Body of pancreas (tissue), 4 donors: ENCODE data around the gene ZDHHC18.

ENCODE experiments used
- CTCF ChIP-seq, 7 experiments: fragments of 450-650 bp in 4 of 7; fragments of 200-600 bp in 3 of 7; sonication (generic) in 3 of 7; IDR thresholded peaks; one replicate each; pipeline ENCODE4 v1.5.1; 2016 to 2019; ENCODE audit warnings: antibody characterized with exemption in 7 of 7
- POLR2A ChIP-seq, 3 donors: fragments of 450-650 bp; IDR thresholded peaks; one replicate each; pipeline ENCODE4 v1.6.1; 2016; ENCODE audit warnings: antibody characterized with exemption in 3 of 3, mild to moderate bottlenecking in 2 of 3

GRCh38 chr1:26864610-26865480 lies 38.4 kb downstream of the ZDHHC18 start:
- TF ChIP-seq CTCF (IDR thresholded peaks at IDR 0.05) (peak in 1 of 7 experiments; percentile 36), POLR2A (IDR thresholded peaks at IDR 0.05) (peak; percentile 78 to 92 (median 89))
